CD4-positive, alpha-beta T cell treated with Interleukin-2 at 100 ng/mL for 4 hours (primary cell): Measurements from ENCODE around the gene SLCO3A1.

Experiments used
- DNase-seq: peaks from one replicate; pipeline ENCODE4 v3.0.0-alpha.2; 2020; ENCODE audit warnings: low spot score

The SLCO3A1 gene

GRCh38 chr15:91966194-91966552, 112.7 kb downstream of the SLCO3A1 start:
- no peak for DNase-seq

- DNase-seq = no peak
These were observed 114.6 kb downstream of the SLCO3A1 start for GRCh38 chr15:91967935-91968606.

GRCh38 chr15:91968610-91969009, 115.1 kb downstream of the SLCO3A1 start:
- DNase-seq = no peak

GRCh38 chr15:91970142-91970541, 116.6 kb downstream of the SLCO3A1 start:
- DNase-seq = no peak

GRCh38 chr15:91973481-91973880, 120.0 kb downstream of the SLCO3A1 start:
- no peak for DNase-seq

GRCh38 chr15:91974321-91974720, 120.8 kb downstream of the SLCO3A1 start:
- no peak for DNase-seq

GRCh38 chr15:91975241-91975978, 121.9 kb downstream of the SLCO3A1 start:
- no peak for DNase-seq

- no peak for DNase-seq
These were observed 123.5 kb downstream of the SLCO3A1 start for GRCh38 chr15:91976966-91977365.

GRCh38 chr15:91980502-91981267, 127.2 kb downstream of the SLCO3A1 start:
- no peak for DNase-seq

- DNase-seq = no peak
These were observed 128.6 kb downstream of the SLCO3A1 start for GRCh38 chr15:91981821-91982800.

- no peak for DNase-seq
These were observed 130.3 kb downstream of the SLCO3A1 start for GRCh38 chr15:91983729-91984340.

GRCh38 chr15:91985297-91985696, 131.8 kb downstream of the SLCO3A1 start:
- DNase-seq = no peak

GRCh38 chr15:91988071-91988470, 134.6 kb downstream of the SLCO3A1 start:
- DNase-seq = no peak

- no peak for DNase-seq
These were observed 135.1 kb downstream of the SLCO3A1 start for GRCh38 chr15:91988655-91989054.

GRCh38 chr15:91989821-91990220, 136.3 kb downstream of the SLCO3A1 start:
- no peak for DNase-seq

- DNase-seq = no peak
These were observed 139.4 kb downstream of the SLCO3A1 start for GRCh38 chr15:91992945-91993344.

- DNase-seq = no peak
These were observed 141.6 kb downstream of the SLCO3A1 start for GRCh38 chr15:91995146-91995545.

GRCh38 chr15:91997163-91997562, 143.7 kb downstream of the SLCO3A1 start:
- DNase-seq = no peak

GRCh38 chr15:92000709-92001108, 147.2 kb downstream of the SLCO3A1 start:
- DNase-seq = no peak

- no peak for DNase-seq
These were observed 147.8 kb downstream of the SLCO3A1 start for GRCh38 chr15:92001307-92001706.

- DNase-seq = no peak
These were observed 149.2 kb downstream of the SLCO3A1 start for GRCh38 chr15:92002666-92003065.
